GM23338 (cell line): ENCODE results near the gene CCDC138.

Experiments used
- CTCF ChIP-seq, 2 experiments: fragments of 200-600 bp in 1 of 2; sonication (generic) in 1 of 2; conservative IDR thresholded peaks; 2 replicates each; pipeline versions ENCODE4 v1.5.1 to v1.6.1; 2016 to 2017; ENCODE audit warnings: antibody characterized with exemption in 2 of 2, low read depth in 2 of 2, mild to moderate bottlenecking in 2 of 2, moderate library complexity in 1 of 2
- ETS1 ChIP-seq: IDR thresholded peaks from 2 replicates; pipeline ENCODE4 v1.6.1; 2016; ENCODE audit warnings: antibody characterized with exemption
- EZH2 ChIP-seq: fragments of 200-600 bp; sonication (generic); IDR thresholded peaks from one replicate; pipeline ENCODE4 v1.8.0; 2017; ENCODE audit warnings: antibody characterized with exemption, mild to moderate bottlenecking, low read depth; ENCODE audit not compliant: unreplicated experiment
- EZH2phosphoT487 ChIP-seq: fragments of 200-600 bp; sonication (generic); IDR thresholded peaks from one replicate; pipeline ENCODE4 v1.8.1; 2018; ENCODE audit warnings: antibody characterized with exemption; ENCODE audit not compliant: unreplicated experiment
- JUNB ChIP-seq: IDR thresholded peaks from one replicate; pipeline ENCODE4 v1.6.1; 2016; ENCODE audit warnings: antibody characterized with exemption; ENCODE audit not compliant: unreplicated experiment
- POLR2AphosphoS5 ChIP-seq: IDR thresholded peaks from 2 replicates; pipeline ENCODE4 v1.6.1; 2016; ENCODE audit warnings: antibody characterized with exemption, low read depth
- REST ChIP-seq: IDR thresholded peaks from one replicate; pipeline ENCODE4 v1.6.1; 2018; ENCODE audit warnings: antibody characterized with exemption; ENCODE audit not compliant: unreplicated experiment
- ZNF331 ChIP-seq: fragments of 250-450 bp; sonication (Bioruptor Pico); IDR thresholded peaks from 2 replicates; pipeline ENCODE4 v1.5.0; 2020; ENCODE audit warnings: low read depth, mild to moderate bottlenecking, moderate library complexity

GRCh38 chr2:108894766-108895165 lies 108.2 kb downstream of the CCDC138 start:
- TF ChIP-seq CTCF (conservative IDR thresholded peaks at IDR 0.05; ENCODE audit: low read depth in 2 of 2): no peak
- no peak for TF ChIP-seq REST
- TF ChIP-seq EZH2: no peak
- TF ChIP-seq ETS1: no peak
- TF ChIP-seq POLR2AphosphoS5: no peak
- TF ChIP-seq JUNB: no peak
- TF ChIP-seq EZH2phosphoT487: no peak
- TF ChIP-seq ZNF331: no peak
